22Rv1 (cell line): ENCODE results near the gene COL18A1.
A peak's percentile ranks its signal among the peaks of the same experiment; 100 is the strongest.

ENCODE experiments used
- ZFX ChIP-seq: fragments of 450-650 bp; IDR thresholded peaks from 2 replicates; pipeline ENCODE4 v1.6.1; 2017; ENCODE audit warnings: antibody characterized with exemption, borderline replicate concordance
- TF ChIP-seq, protein P1 (sequence below): fragments of 450-650 bp; IDR thresholded peaks from 2 replicates; pipeline ENCODE4 v1.5.1; 2017; ENCODE audit warnings: mild to moderate bottlenecking

- TF ChIP-seq, protein P1, sequence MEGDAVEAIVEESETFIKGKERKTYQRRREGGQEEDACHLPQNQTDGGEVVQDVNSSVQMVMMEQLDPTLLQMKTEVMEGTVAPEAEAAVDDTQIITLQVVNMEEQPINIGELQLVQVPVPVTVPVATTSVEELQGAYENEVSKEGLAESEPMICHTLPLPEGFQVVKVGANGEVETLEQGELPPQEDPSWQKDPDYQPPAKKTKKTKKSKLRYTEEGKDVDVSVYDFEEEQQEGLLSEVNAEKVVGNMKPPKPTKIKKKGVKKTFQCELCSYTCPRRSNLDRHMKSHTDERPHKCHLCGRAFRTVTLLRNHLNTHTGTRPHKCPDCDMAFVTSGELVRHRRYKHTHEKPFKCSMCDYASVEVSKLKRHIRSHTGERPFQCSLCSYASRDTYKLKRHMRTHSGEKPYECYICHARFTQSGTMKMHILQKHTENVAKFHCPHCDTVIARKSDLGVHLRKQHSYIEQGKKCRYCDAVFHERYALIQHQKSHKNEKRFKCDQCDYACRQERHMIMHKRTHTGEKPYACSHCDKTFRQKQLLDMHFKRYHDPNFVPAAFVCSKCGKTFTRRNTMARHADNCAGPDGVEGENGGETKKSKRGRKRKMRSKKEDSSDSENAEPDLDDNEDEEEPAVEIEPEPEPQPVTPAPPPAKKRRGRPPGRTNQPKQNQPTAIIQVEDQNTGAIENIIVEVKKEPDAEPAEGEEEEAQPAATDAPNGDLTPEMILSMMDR = peak; percentile 35; the same call in 1 of the 2 replicates
- TF ChIP-seq ZFX = no peak
Observed at GRCh38 chr21:45443595-45444181, 38.7 kb downstream of the COL18A1 start.
